RWPE2 (cell line): ENCODE measurements around the gene TMEM147.

ENCODE experiments used
- ATAC-seq: fragments of 200-7000 bp; cut with Tn5 transposase; 3 replicates; pipeline ENCODE4 v1.9.1; 2021; ENCODE audit warnings: low read depth
- DNase-seq: peaks from one replicate; pipeline ENCODE4 v3.0.0-alpha.2; 2020; ENCODE audit warnings: low spot score
- H3K27ac ChIP-seq: fragments of 450-650 bp; 2 replicates; pipeline ENCODE4 v1.5.1; 2017; ENCODE audit warnings: mild to moderate bottlenecking; ENCODE audit not compliant: poor library complexity, severe bottlenecking
- H3K27me3 ChIP-seq: fragments of 250-450 bp; sonication (Bioruptor Pico); 2 replicates; pipeline ENCODE4 v1.5.1; 2021; ENCODE audit warnings: mild to moderate bottlenecking, moderate library complexity; ENCODE audit not compliant: insufficient read depth, poor library complexity, severe bottlenecking
- H3K36me3 ChIP-seq: fragments of 250-450 bp; sonication (Bioruptor Pico); 2 replicates; pipeline ENCODE4 v1.5.1; 2020; ENCODE audit warnings: low read depth, mild to moderate bottlenecking, moderate library complexity
- H3K4me1 ChIP-seq: fragments of 250-450 bp; sonication (Bioruptor Pico); 2 replicates; pipeline ENCODE4 v1.5.1; 2021; ENCODE audit warnings: mild to moderate bottlenecking, moderate library complexity; ENCODE audit not compliant: insufficient read depth, poor library complexity, severe bottlenecking
- H3K4me3 ChIP-seq: fragments of 250-450 bp; sonication (Bioruptor Pico); 2 replicates; pipeline ENCODE4 v1.5.1; 2021; ENCODE audit warnings: mild to moderate bottlenecking, moderate library complexity; ENCODE audit not compliant: severe bottlenecking
- H3K9me3 ChIP-seq: fragments of 250-450 bp; sonication (Bioruptor Pico); 2 replicates; pipeline ENCODE4 v1.5.1; 2021; ENCODE audit warnings: mild to moderate bottlenecking, moderate library complexity; ENCODE audit not compliant: severe bottlenecking
- CTCF ChIP-seq: fragments of 450-650 bp; IDR thresholded peaks from one replicate; pipeline ENCODE4 v1.5.1; 2017; ENCODE audit warnings: mild to moderate bottlenecking, moderate library complexity; ENCODE audit not compliant: poor library complexity, severe bottlenecking

The TMEM147 gene

GRCh38 chr19:35571406-35571965, 26.1 kb downstream of the TMEM147 start:
- H3K4me3 ChIP-seq = no peak overlapping the region
- H3K9me3 ChIP-seq = no peaks in the 10 kb centered on the region
- DNase-seq (no peak), ATAC-seq (no peak)
- no peak for TF ChIP-seq CTCF
- no peaks in the 10 kb centered on the region for H3K36me3 ChIP-seq
- H3K4me1 ChIP-seq = no peaks in the 10 kb centered on the region
- no peak overlapping the region for H3K27ac ChIP-seq
- H3K27me3 ChIP-seq = no peaks in the 10 kb centered on the region

- H3K4me3 ChIP-seq = no peak overlapping the region
- H3K36me3 ChIP-seq = no peaks in the 10 kb centered on the region
- H3K4me1 ChIP-seq = no peaks in the 10 kb centered on the region
- DNase-seq = no peak
- no peak for ATAC-seq
- H3K9me3 ChIP-seq = no peaks in the 10 kb centered on the region
- H3K27ac ChIP-seq = no peak overlapping the region
- no peak for TF ChIP-seq CTCF
- H3K27me3 ChIP-seq = no peaks in the 10 kb centered on the region
These were observed 32.5 kb downstream of the TMEM147 start for GRCh38 chr19:35577918-35578317.

- no peak for TF ChIP-seq CTCF
- no peaks in the 10 kb centered on the region for H3K9me3 ChIP-seq
- H3K27ac ChIP-seq = no peak overlapping the region
- DNase-seq = no peak
- no peaks in the 10 kb centered on the region for H3K27me3 ChIP-seq
- no peaks in the 10 kb centered on the region for H3K4me1 ChIP-seq
- no peak overlapping the region for H3K4me3 ChIP-seq
- ATAC-seq = no peak
- H3K36me3 ChIP-seq = no peaks in the 10 kb centered on the region
These were observed 33.3 kb downstream of the TMEM147 start for GRCh38 chr19:35578707-35579106.

GRCh38 chr19:35582760-35583159, 37.3 kb downstream of the TMEM147 start:
- Histone ChIP-seq H3K9me3 (no peaks in the 10 kb centered on the region), H3K27ac (no peak overlapping the region), H3K27me3 (no peaks in the 10 kb centered on the region), H3K4me3 (no peak overlapping the region), H3K36me3 (no peaks in the 10 kb centered on the region), H3K4me1 (no peaks in the 10 kb centered on the region)
- ATAC-seq (no peak), DNase-seq (no peak)
- no peak for TF ChIP-seq CTCF

GRCh38 chr19:35585848-35586247, 40.4 kb downstream of the TMEM147 start, which contains the start of gene PMIS2:
Gene PMIS2 (plus strand): TSS chr19:35586173. CDS start chr19:35586260, 87 bp downstream.
- H3K27me3 ChIP-seq = no peaks in the 10 kb centered on the region
- TF ChIP-seq CTCF = no peak
- DNase-seq (no peak), ATAC-seq (peak; percentile 46; the same call in 2 of the 3 replicates)
- H3K9me3 ChIP-seq = no peaks in the 10 kb centered on the region
- no peak within 1 kb of the TSS for H3K27ac ChIP-seq
- no peak within 1 kb of the TSS for H3K4me3 ChIP-seq
- no peaks in the 10 kb centered on the region for H3K4me1 ChIP-seq
- H3K36me3 ChIP-seq = no peaks in the 10 kb centered on the region
